ENCODE data around the gene PPP1R37. TPM values are rescaled to one million over a fixed set of nuclear protein-coding genes. Genes with fewer than 3 reads are reported as not detected.

Gene PPP1R37
- total RNA-seq, 1 donor from 2014 or later = 38.6 TPM

DNA sequence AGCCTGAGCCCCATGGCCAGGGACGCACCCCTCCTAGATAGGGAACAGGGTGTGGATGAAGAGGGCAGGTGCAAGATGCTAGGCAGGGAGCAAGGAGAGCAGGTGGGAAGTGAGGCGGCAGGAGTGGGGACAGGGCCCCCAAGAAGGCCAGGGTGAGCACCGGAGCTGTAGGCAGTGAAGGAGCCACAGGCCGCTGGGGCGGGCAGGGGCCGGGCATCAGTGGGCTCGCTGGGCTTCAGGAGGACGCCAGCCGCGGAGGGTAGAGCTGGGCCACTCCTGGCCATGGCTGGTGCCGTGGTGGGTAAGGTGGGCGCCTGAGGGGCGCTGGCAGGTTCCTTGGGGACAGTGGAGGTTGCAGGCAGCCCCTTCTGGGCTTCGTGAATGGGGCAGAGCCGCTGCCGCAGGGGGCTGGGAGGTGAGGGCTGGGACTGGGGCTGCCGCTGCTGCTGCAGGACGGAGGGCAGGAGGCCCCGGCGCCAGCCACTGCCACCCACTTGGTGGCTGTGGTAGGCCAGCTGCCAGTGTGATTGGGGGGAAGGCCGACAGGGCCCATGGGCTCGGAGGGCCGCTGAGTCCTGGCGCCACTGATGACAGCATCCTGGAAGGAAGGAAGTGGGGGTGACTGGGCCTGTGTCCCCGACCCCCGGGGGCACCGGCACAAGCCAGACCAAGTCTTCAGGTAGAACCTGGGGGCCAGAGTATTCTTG is 65.7 kb downstream of the PPP1R37 start:
- no peak overlapping the region for H3K27ac Mint-ChIP-seq (ENCODE audit: unreplicated experiment)
- H3K4me1 Mint-ChIP-seq = peaks cover 13% of the 10 kb centered on the region
- H3K36me3 Mint-ChIP-seq (ENCODE audit: low read depth) = no peaks in the 10 kb centered on the region
- no peaks in the 10 kb centered on the region for H3K9me3 Mint-ChIP-seq
- TF ChIP-seq, protein P1, sequence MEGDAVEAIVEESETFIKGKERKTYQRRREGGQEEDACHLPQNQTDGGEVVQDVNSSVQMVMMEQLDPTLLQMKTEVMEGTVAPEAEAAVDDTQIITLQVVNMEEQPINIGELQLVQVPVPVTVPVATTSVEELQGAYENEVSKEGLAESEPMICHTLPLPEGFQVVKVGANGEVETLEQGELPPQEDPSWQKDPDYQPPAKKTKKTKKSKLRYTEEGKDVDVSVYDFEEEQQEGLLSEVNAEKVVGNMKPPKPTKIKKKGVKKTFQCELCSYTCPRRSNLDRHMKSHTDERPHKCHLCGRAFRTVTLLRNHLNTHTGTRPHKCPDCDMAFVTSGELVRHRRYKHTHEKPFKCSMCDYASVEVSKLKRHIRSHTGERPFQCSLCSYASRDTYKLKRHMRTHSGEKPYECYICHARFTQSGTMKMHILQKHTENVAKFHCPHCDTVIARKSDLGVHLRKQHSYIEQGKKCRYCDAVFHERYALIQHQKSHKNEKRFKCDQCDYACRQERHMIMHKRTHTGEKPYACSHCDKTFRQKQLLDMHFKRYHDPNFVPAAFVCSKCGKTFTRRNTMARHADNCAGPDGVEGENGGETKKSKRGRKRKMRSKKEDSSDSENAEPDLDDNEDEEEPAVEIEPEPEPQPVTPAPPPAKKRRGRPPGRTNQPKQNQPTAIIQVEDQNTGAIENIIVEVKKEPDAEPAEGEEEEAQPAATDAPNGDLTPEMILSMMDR (conservative IDR thresholded peaks at IDR 0.05) = no peak
- peaks cover 27% of the 10 kb centered on the region for H3K27me3 Mint-ChIP-seq (ENCODE audit: low read depth)
- no peak for DNase-seq (ENCODE audit: low read depth, low spot score)
- no peak overlapping the region for H3K4me3 Mint-ChIP-seq

DNA sequence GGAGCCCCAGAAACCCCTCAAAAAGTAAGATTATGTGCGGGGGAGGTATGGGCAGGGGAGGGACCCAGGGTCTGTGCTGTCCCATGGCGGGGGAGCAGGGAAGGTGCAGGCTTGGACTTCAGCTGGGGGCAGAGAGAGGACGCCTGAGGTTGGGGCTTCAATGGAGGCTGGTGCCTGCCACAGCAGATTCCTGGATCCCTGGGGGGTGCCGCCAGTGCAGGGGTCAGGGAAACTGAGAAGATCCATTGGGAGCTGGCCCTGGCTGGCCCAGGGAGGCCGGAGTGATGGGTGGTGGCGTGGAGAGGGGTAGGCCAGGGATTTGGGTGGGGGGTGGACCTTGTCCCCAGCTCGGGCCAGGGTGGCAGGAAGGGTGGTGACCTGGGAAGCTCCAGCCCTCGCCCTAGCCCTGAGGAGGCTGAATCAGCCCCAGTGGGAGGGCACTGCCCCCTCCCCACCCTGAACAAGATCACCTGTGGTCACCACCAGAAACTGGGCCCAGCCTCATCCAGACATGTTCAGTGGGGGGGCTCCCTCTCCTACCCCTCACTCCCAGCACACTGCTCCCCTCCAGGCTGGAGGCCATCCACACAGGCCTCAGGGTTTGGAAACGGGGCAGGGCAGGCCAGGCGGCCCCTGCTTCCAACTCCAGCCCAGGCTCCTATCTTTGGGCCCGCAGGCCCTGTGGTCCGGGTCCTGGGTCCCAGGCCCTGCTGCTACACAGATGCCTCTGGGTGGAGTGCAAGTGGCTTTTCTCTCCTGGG is 66.4 kb downstream of the PPP1R37 start:
- no peaks in the 10 kb centered on the region for H3K9me3 Mint-ChIP-seq
- peaks cover 6% of the 10 kb centered on the region for H3K4me1 Mint-ChIP-seq
- H3K27me3 Mint-ChIP-seq (ENCODE audit: low read depth) = peaks cover 20% of the 10 kb centered on the region
- H3K36me3 Mint-ChIP-seq (ENCODE audit: low read depth) = no peaks in the 10 kb centered on the region
- H3K27ac Mint-ChIP-seq (ENCODE audit: unreplicated experiment) = no peak overlapping the region
- TF ChIP-seq, protein P1 (conservative IDR thresholded peaks at IDR 0.05) = no peak
- no peak overlapping the region for H3K4me3 Mint-ChIP-seq
- DNase-seq (ENCODE audit: low read depth, low spot score) = no peak

DNA sequence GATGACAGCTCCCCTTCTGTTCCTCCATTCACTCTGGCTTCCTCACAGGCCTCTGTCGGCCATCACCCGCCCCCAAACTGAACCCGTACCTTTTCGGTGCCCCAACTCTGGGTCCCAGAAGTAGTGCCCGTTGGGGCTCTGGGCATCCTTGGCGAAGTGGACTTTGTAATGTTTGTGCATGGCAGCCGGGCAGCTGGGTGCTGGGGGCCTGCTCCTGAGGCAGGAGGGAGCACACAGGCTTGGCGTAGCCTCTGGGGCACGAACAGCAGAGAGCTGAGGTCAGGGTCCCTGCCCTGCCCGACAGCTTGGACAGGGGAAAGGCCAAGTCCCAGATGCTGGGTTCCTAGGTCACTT is 67.0 kb downstream of the PPP1R37 start:
- Mint-ChIP-seq H3K4me1 (peaks cover 5% of the 10 kb centered on the region), H3K27ac (ENCODE audit: unreplicated experiment) (no peak overlapping the region), H3K9me3 (no peaks in the 10 kb centered on the region), H3K4me3 (no peak overlapping the region), H3K27me3 (ENCODE audit: low read depth) (peaks cover 18% of the 10 kb centered on the region), H3K36me3 (ENCODE audit: low read depth) (no peaks in the 10 kb centered on the region)
- TF ChIP-seq, protein P1 (conservative IDR thresholded peaks at IDR 0.05) = no peak
- DNase-seq (ENCODE audit: low read depth, low spot score) = no peak

DNA sequence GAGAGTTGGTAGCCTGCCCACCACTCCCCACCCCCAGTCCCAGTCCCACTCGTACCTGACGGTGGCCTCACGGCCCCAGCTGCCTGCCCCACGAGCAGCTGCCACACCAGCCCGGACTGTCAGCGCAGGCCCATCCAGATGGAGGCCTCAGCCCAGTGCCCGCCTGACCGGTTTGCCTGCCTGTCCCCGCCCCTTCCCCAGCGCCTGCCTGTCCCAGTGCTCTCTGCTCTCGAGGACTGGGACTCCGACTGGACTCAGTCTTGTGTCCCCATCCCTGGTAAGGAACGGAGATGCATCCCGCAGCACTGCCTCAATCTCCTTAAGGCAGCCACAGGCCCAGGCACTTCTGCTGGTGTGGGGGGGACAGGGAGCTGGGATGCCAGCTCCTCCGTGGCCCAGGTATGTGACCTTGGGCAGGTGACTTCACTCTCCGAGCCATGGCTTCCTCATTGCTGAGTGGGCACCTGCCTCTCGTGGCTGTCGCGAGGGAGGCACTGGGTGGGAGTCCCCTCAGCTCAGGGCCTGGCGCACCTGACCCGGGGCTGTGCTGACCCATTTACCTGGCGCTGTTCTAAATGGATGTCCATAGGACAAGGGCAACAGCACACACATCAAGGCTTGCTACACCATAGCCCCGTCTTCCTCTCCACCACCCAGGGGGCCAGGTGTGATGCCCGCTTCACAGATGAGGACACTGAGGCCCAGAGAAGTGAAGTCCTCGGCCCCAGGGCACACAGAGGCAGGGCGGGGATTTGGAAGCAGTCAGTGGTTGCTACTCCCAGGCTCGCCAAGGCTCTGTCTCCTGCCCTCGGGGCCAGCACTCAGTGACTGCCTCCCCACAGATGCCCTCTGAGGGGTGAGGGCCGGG is 68.1 kb downstream of the PPP1R37 start, which contains the start of gene NKPD1:
TSS of gene NKPD1 (minus strand) at position 113 of the 868 bp plus-strand sequence. CDS start 832 bp downstream, outside the sequence.
- Mint-ChIP-seq H3K4me1 (peaks cover 5% of the 10 kb centered on the region), H3K9me3 (no peaks in the 10 kb centered on the region), H3K4me3 (peak within 1 kb of the TSS; percentile 31), H3K27me3 (ENCODE audit: low read depth) (peaks cover 15% of the 10 kb centered on the region), H3K36me3 (ENCODE audit: low read depth) (no peaks in the 10 kb centered on the region), H3K27ac (ENCODE audit: unreplicated experiment) (no peak within 1 kb of the TSS)
- TF ChIP-seq, protein P1 (conservative IDR thresholded peaks at IDR 0.05) = no peak
- no peak for DNase-seq (ENCODE audit: low read depth, low spot score)

Data from neural crest cell (in vitro differentiated cells).